Jurkat, Clone E6-1 (cell line): Measurements from ENCODE around the gene TMEM239.
"Not testable (repeated sequence)": the region's sequence is repeated elsewhere in the genome, so short reads cannot be mapped to it uniquely, and the experiment has no call there.

Experiments used
- DNase-seq: peaks from one replicate; pipeline ENCODE4 v3.0.0-alpha.2; 2011; ENCODE audit warnings: low read depth, low spot score
- H3K4me3 ChIP-seq: 2 replicates; pipeline ENCODE4 v1.5.1; 2011; ENCODE audit warnings: mild to moderate bottlenecking, low read length, control low read depth, moderate library complexity

The TMEM239 gene

GRCh38 chr20:2817341-2817726 lies 1.2 kb downstream of the TMEM239 start:
- no peak overlapping the region for H3K4me3 ChIP-seq
- no peak for DNase-seq

GRCh38 chr20:2817891-2818595 lies 1.9 kb downstream of the TMEM239 start:
- DNase-seq: no peak
- no peak overlapping the region for H3K4me3 ChIP-seq

GRCh38 chr20:2820084-2820895 lies 4.1 kb downstream of the TMEM239 start:
- no peak for DNase-seq
- no peak overlapping the region for H3K4me3 ChIP-seq

GRCh38 chr20:2820896-2821869 lies 5.0 kb downstream of the TMEM239 start:
- no peak overlapping the region for H3K4me3 ChIP-seq
- no peak for DNase-seq

- H3K4me3 ChIP-seq: no peak overlapping the region
- DNase-seq: peak; percentile 88
Measured at GRCh38 chr20:2822073-2822472, 5.9 kb downstream of the TMEM239 start.

- H3K4me3 ChIP-seq: no peak overlapping the region
- DNase-seq: peak; percentile 12
Measured at GRCh38 chr20:2825761-2826160, 9.6 kb downstream of the TMEM239 start.

GRCh38 chr20:2826655-2827054 lies 10.5 kb downstream of the TMEM239 start:
- DNase-seq: no peak
- no peak overlapping the region for H3K4me3 ChIP-seq

GRCh38 chr20:2829376-2829775 lies 13.2 kb downstream of the TMEM239 start:
- no peak overlapping the region for H3K4me3 ChIP-seq
- no peak for DNase-seq

- DNase-seq, H3K4me3 ChIP-seq: not testable (repeated sequence)
Measured at GRCh38 chr20:2831206-2831605, 15.0 kb downstream of the TMEM239 start.

- no peak overlapping the region for H3K4me3 ChIP-seq
- no peak for DNase-seq
Measured at GRCh38 chr20:2833761-2834160, 17.6 kb downstream of the TMEM239 start.

- no peak overlapping the region for H3K4me3 ChIP-seq
- no peak for DNase-seq
Measured at GRCh38 chr20:2834401-2835110, 18.4 kb downstream of the TMEM239 start.

GRCh38 chr20:2835331-2835796 lies 19.2 kb downstream of the TMEM239 start:
- no peak for DNase-seq
- no peak overlapping the region for H3K4me3 ChIP-seq

GRCh38 chr20:2836035-2836434 lies 19.9 kb downstream of the TMEM239 start:
- H3K4me3 ChIP-seq: no peak overlapping the region
- DNase-seq: no peak

- no peak for DNase-seq
- no peak overlapping the region for H3K4me3 ChIP-seq
Measured at GRCh38 chr20:2837221-2837960, 21.2 kb downstream of the TMEM239 start.

GRCh38 chr20:2838170-2838797 lies 22.1 kb downstream of the TMEM239 start:
- H3K4me3 ChIP-seq: no peak overlapping the region
- no peak for DNase-seq

- H3K4me3 ChIP-seq: no peak overlapping the region
- no peak for DNase-seq
Measured at GRCh38 chr20:2838847-2839671, 22.9 kb downstream of the TMEM239 start.

GRCh38 chr20:2839732-2840137 lies 23.6 kb downstream of the TMEM239 start:
- no peak for DNase-seq
- H3K4me3 ChIP-seq: peak overlapping the region; percentile 69
